ENCODE results near the gene C17orf75. TPM values are rescaled to one million over a fixed set of nuclear protein-coding genes. Genes with fewer than 3 reads are reported as not detected.

Gene C17orf75
- total RNA-seq, 1 experiment from 2014 or later, result 21.1 TPM

DNA sequence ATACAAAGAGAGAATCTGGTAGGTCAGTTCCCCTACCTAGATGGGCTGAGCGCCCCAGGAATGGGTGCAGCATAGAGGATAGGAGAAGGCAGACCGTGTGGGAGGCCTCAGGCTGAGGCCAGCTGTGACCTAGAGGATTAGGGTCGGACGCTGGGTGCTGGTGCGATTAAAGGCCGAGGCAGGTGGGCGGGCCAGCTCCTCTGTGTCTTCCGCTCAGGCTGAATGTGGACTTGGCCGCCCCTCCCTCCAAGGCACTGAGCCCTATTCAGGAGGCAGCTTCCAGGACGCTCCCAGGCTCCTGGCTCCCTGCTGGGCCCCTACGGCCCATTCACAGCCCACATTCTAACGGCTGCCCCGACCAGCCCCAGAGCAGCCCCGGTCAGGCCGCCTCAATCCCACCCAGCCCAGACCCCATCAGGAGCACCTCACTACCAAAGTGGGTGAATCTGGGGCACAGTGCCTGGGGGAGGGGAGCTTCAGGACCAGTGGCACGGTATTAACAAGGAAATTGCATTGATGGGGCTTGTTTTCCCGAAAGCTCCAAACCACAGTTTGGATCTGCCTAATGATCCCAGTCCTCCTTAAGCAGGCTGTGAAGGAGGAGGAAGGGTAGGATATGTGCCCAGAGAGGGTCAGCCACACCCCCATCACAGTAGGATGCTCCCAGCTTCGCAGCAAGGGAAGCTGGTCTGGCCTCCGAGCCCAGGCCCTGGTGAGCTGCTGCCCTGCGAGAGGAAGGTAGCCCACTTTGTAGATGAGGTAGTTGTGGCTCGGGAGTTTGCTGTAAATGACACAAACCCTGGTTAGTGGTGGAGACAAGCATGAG, 61.9 kb downstream of the C17orf75 start:
- Mint-ChIP-seq H3K36me3 (ENCODE audit: insufficient read depth, unreplicated experiment) (no peaks in the 10 kb centered on the region), H3K27me3 (ENCODE audit: unreplicated experiment) (peaks cover 39% of the 10 kb centered on the region), H3K27ac (ENCODE audit: unreplicated experiment) (no peak overlapping the region), H3K9me3 (ENCODE audit: low read depth, unreplicated experiment) (no peaks in the 10 kb centered on the region), H3K4me1 (ENCODE audit: low read depth, unreplicated experiment) (no peaks in the 10 kb centered on the region), H3K4me3 (ENCODE audit: low read depth, unreplicated experiment) (no peak overlapping the region)
- TF ChIP-seq, protein P1, sequence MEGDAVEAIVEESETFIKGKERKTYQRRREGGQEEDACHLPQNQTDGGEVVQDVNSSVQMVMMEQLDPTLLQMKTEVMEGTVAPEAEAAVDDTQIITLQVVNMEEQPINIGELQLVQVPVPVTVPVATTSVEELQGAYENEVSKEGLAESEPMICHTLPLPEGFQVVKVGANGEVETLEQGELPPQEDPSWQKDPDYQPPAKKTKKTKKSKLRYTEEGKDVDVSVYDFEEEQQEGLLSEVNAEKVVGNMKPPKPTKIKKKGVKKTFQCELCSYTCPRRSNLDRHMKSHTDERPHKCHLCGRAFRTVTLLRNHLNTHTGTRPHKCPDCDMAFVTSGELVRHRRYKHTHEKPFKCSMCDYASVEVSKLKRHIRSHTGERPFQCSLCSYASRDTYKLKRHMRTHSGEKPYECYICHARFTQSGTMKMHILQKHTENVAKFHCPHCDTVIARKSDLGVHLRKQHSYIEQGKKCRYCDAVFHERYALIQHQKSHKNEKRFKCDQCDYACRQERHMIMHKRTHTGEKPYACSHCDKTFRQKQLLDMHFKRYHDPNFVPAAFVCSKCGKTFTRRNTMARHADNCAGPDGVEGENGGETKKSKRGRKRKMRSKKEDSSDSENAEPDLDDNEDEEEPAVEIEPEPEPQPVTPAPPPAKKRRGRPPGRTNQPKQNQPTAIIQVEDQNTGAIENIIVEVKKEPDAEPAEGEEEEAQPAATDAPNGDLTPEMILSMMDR (IDR thresholded peaks at IDR 0.05; ENCODE audit: unreplicated experiment), result no peak
- DNase-seq, result no peak
- no TSS peak for BruUV-seq (replicated peaks)
- CTCF ChIA-PET, result interaction anchor here (1.2 kb wide), 1 partner anchor 8 kb away, joined by 3 read pairs; no protein-coding TSS in a partner anchor
- intact Hi-C loops (cut with micrococcal nuclease; ENCODE audit: unreplicated experiment), result no loop called here

DNA sequence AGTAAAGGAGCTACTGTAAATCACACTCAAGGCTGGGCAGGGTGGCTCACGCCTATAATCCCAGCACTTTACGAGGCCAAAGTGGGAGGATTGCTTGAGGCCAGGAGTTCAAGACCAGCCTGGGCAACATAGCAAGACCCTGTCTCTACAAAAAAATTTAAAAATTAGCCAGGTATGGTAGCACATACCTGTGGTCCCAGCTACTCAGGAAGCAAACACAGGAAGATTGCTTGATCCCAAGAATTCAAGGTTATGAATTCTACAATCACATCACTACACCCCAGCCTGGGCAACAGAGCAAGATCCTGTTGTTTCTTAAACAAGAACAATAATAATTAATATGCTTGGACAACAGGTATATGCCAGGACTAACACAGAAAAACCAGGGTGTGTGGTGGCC, 63.2 kb downstream of the C17orf75 start:
- Mint-ChIP-seq H3K27me3 (ENCODE audit: unreplicated experiment) (peaks cover 36% of the 10 kb centered on the region), H3K9me3 (ENCODE audit: low read depth, unreplicated experiment) (no peaks in the 10 kb centered on the region), H3K36me3 (ENCODE audit: insufficient read depth, unreplicated experiment) (no peaks in the 10 kb centered on the region), H3K4me1 (ENCODE audit: low read depth, unreplicated experiment) (no peaks in the 10 kb centered on the region), H3K4me3 (ENCODE audit: low read depth, unreplicated experiment) (no peak overlapping the region), H3K27ac (ENCODE audit: unreplicated experiment) (no peak overlapping the region)
- CTCF ChIA-PET, result no interaction called here
- no TSS peak for BruUV-seq (replicated peaks)
- TF ChIP-seq, protein P1 (IDR thresholded peaks at IDR 0.05; ENCODE audit: unreplicated experiment), result no peak
- intact Hi-C loops (cut with micrococcal nuclease; ENCODE audit: unreplicated experiment), result no loop called here
- no peak for DNase-seq

Small RNA genes lying within 50 kb of the gene (microRNA-seq; reads per million reads assigned to microRNA genes)
- 2.5 reads per million for gene MIR632

Other genes with a start within 250 kb of the C17orf75 start
- gene RHOT1, start 199.7 kb downstream of the C17orf75 start, total RNA-seq (2022), result 23.0 TPM in 2 replicates
- gene RHBDL3, start 76.3 kb downstream of the C17orf75 start, total RNA-seq (2022), result 0.24 and 0.27 TPM in 2 replicates
- 198 and 212 TPM in 2 replicates for gene ZNF207, start 8.0 kb upstream of the C17orf75 start, total RNA-seq (2022)
- gene PSMD11, start 102.3 kb upstream of the C17orf75 start, total RNA-seq (2022), result 152 and 167 TPM in 2 replicates
- 4.0 and 4.3 TPM in 2 replicates for gene CDK5R1, start 144.8 kb upstream of the C17orf75 start, total RNA-seq (2022)

Data from Calu3 (cell line).